HepG2 (cell line): ENCODE measurements around the gene OVCA2. TPM values are rescaled to one million over a fixed set of nuclear protein-coding genes. Genes with fewer than 3 reads are reported as not detected.
A peak's percentile ranks its signal among the peaks of the same experiment; 100 is the strongest.

Source experiments
- BORCS8-MEF2B ChIP-seq: sonication (generic); formaldehyde crosslinking; IDR thresholded peaks from 2 replicates; pipeline ENCODE4 v1.8.0; 2022; ENCODE audit warnings: mild to moderate bottlenecking, missing genetic modification reagents
- CHD2 ChIP-seq: IDR thresholded peaks from 2 replicates; pipeline ENCODE4 v1.6.1; 2011; ENCODE audit warnings: low read depth, low read length, improper control_type of control experiment
- FOXO1 ChIP-seq: sonication (generic); formaldehyde crosslinking; IDR thresholded peaks from 2 replicates; pipeline ENCODE4 v1.4.0; 2020; ENCODE audit warnings: missing genetic modification reagents
- HNRNPLL ChIP-seq: fragments of 200-400 bp; formaldehyde crosslinking; IDR thresholded peaks from 2 replicates; pipeline ENCODE4 v1.6.1; 2017; ENCODE audit warnings: mild to moderate bottlenecking, low read depth, low read length; ENCODE audit not compliant: poor library complexity, severe bottlenecking
- KDM2A ChIP-seq: sonication (generic); formaldehyde crosslinking; IDR thresholded peaks from 2 replicates; pipeline ENCODE4 v1.4.0; 2020; ENCODE audit warnings: low read depth, missing genetic modification reagents, borderline replicate concordance
- KDM5B ChIP-seq: sonication (generic); formaldehyde crosslinking; IDR thresholded peaks from 2 replicates; pipeline ENCODE4 v1.4.0; 2020; ENCODE audit warnings: missing genetic modification reagents, mild to moderate bottlenecking, borderline replicate concordance
- MIER2 ChIP-seq: IDR thresholded peaks from 2 replicates; pipeline ENCODE4 v1.6.1; 2016; ENCODE audit warnings: missing biosample characterization, missing genetic modification reagents
- PHB2 ChIP-seq: fragments of 450-650 bp; IDR thresholded peaks from 2 replicates; pipeline ENCODE4 v1.6.1; 2018; ENCODE audit not compliant: partially characterized antibody
- RNF2 ChIP-seq: fragments of 450-650 bp; conservative IDR thresholded peaks from 2 replicates; pipeline ENCODE4 v1.6.1; 2016; ENCODE audit warnings: low read depth
- TP53 ChIP-seq: sonication (generic); formaldehyde crosslinking; conservative IDR thresholded peaks from 2 replicates; pipeline ENCODE4 v1.4.0; 2020; ENCODE audit warnings: missing genetic modification reagents
- ZBTB21 ChIP-seq: sonication (generic); formaldehyde crosslinking; IDR thresholded peaks from 2 replicates; pipeline ENCODE4 v1.4.0; 2020; ENCODE audit warnings: missing genetic modification reagents
- ZKSCAN8 ChIP-seq: IDR thresholded peaks from 2 replicates; pipeline ENCODE4 v1.6.1; 2016; ENCODE audit warnings: borderline replicate concordance, missing genetic modification reagents, missing compliant biosample characterization
- ZNF143 ChIP-seq: sonication (generic); formaldehyde crosslinking; IDR thresholded peaks from 2 replicates; pipeline ENCODE4 v1.4.0; 2020; ENCODE audit warnings: missing genetic modification reagents
- ZNF260 ChIP-seq: sonication (generic); formaldehyde crosslinking; IDR thresholded peaks from 2 replicates; pipeline ENCODE4 v1.4.0; 2020; ENCODE audit warnings: missing genetic modification reagents, low read depth, mild to moderate bottlenecking, borderline replicate concordance
- ZNF816 ChIP-seq: sonication (generic); formaldehyde crosslinking; IDR thresholded peaks from 2 replicates; pipeline ENCODE4 v1.8.0; 2022; ENCODE audit warnings: missing genetic modification reagents, mild to moderate bottlenecking, borderline replicate concordance
- polyA plus RNA-seq, 8 experiments: library from polyadenylated mRNA; depleted of rRNA in 3 of 8; stranded (reverse) in 7 of 8; unstranded in 1 of 8; fragments of >200 nt; fragmentation: Illumina TruSeq in 4 of 8; extraction: Trizol in 4 of 8; gene quantifications; 2 replicates each; pipeline versions ENCODE4 v1.2.1 to v1.2.3, GENCODE V29; 2011 to 2016; ENCODE audit warnings: low read depth in 4 of 8, missing spikeins in 1 of 8, mixed read lengths in 1 of 8; ENCODE audit not compliant: insufficient read depth in 1 of 8
- total RNA-seq, 5 experiments: library from RNA; depleted of rRNA; stranded (reverse); fragments of >200 nt; fragmentation: Illumina TruSeq; extraction: Trizol; gene quantifications; 2 replicates each; pipeline ENCODE4 v1.2.3, GENCODE V29; 2016; ENCODE audit warnings: low read depth in 1 of 5
- TF ChIP-seq, protein P1 (sequence below): sonication (generic); formaldehyde crosslinking; IDR thresholded peaks from 2 replicates; pipeline ENCODE4 v1.8.0; 2022; ENCODE audit warnings: low read depth, missing genetic modification reagents
- TF ChIP-seq, protein P2 (sequence below): sonication (generic); formaldehyde crosslinking; IDR thresholded peaks from one replicate; pipeline ENCODE4 v1.5.1; 2020; ENCODE audit warnings: mild to moderate bottlenecking, missing genetic modification reagents; ENCODE audit errors: not compliant biosample characterization

Gene OVCA2
- total and polyA plus RNA-seq, 2 of the 13 experiments (the other 11 are each of a cell fraction or from before 2014, with no cell fraction given), result 23.7 to 28.2 TPM

- TF ChIP-seq KDM5B (CRISPR knock-in tag) (peak; percentile 61), ZNF260 (CRISPR knock-in tag) (no peak), ZNF816 (no peak), CHD2 (no peak; the same call in 1 of the 2 replicates), PHB2 (no peak), ZNF143 (CRISPR knock-in tag) (peak; percentile 61; the same call in 1 of the 2 replicates), ZBTB21 (peak; percentile 64; the same call in 1 of the 2 replicates), BORCS8-MEF2B (no peak; the same call in 1 of the 2 replicates), TP53 (CRISPR knock-in tag) (0 out of 2 replicates have a peak, but pooled peaks have one; percentile 67), KDM2A (CRISPR knock-in tag) (peak; percentile 99), RNF2 (no peak), MIER2 (CRISPR knock-in tag) (peak; percentile 72), FOXO1 (CRISPR knock-in tag) (peak; percentile 20; the same call in 1 of the 2 replicates), ZKSCAN8 (CRISPR knock-in tag) (peak; percentile 43; the same call in 1 of the 2 replicates), HNRNPLL (peak; percentile 65)
- TF ChIP-seq, protein P1, sequence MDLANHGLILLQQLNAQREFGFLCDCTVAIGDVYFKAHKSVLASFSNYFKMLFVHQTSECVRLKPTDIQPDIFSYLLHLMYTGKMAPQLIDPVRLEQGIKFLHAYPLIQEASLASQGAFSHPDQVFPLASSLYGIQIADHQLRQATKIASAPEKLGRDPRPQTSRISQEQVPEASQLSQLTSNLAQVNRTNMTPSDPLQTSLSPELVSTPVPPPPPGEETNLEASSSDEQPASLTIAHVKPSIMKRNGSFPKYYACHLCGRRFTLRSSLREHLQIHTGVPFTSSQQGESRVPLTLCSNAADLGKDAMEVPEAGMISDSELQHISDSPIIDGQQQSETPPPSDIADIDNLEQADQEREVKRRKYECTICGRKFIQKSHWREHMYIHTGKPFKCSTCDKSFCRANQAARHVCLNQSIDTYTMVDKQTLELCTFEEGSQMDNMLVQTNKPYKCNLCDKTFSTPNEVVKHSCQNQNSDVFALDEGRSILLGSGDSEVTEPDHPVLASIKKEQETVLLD, result peak; percentile 72
- TF ChIP-seq, protein P2, sequence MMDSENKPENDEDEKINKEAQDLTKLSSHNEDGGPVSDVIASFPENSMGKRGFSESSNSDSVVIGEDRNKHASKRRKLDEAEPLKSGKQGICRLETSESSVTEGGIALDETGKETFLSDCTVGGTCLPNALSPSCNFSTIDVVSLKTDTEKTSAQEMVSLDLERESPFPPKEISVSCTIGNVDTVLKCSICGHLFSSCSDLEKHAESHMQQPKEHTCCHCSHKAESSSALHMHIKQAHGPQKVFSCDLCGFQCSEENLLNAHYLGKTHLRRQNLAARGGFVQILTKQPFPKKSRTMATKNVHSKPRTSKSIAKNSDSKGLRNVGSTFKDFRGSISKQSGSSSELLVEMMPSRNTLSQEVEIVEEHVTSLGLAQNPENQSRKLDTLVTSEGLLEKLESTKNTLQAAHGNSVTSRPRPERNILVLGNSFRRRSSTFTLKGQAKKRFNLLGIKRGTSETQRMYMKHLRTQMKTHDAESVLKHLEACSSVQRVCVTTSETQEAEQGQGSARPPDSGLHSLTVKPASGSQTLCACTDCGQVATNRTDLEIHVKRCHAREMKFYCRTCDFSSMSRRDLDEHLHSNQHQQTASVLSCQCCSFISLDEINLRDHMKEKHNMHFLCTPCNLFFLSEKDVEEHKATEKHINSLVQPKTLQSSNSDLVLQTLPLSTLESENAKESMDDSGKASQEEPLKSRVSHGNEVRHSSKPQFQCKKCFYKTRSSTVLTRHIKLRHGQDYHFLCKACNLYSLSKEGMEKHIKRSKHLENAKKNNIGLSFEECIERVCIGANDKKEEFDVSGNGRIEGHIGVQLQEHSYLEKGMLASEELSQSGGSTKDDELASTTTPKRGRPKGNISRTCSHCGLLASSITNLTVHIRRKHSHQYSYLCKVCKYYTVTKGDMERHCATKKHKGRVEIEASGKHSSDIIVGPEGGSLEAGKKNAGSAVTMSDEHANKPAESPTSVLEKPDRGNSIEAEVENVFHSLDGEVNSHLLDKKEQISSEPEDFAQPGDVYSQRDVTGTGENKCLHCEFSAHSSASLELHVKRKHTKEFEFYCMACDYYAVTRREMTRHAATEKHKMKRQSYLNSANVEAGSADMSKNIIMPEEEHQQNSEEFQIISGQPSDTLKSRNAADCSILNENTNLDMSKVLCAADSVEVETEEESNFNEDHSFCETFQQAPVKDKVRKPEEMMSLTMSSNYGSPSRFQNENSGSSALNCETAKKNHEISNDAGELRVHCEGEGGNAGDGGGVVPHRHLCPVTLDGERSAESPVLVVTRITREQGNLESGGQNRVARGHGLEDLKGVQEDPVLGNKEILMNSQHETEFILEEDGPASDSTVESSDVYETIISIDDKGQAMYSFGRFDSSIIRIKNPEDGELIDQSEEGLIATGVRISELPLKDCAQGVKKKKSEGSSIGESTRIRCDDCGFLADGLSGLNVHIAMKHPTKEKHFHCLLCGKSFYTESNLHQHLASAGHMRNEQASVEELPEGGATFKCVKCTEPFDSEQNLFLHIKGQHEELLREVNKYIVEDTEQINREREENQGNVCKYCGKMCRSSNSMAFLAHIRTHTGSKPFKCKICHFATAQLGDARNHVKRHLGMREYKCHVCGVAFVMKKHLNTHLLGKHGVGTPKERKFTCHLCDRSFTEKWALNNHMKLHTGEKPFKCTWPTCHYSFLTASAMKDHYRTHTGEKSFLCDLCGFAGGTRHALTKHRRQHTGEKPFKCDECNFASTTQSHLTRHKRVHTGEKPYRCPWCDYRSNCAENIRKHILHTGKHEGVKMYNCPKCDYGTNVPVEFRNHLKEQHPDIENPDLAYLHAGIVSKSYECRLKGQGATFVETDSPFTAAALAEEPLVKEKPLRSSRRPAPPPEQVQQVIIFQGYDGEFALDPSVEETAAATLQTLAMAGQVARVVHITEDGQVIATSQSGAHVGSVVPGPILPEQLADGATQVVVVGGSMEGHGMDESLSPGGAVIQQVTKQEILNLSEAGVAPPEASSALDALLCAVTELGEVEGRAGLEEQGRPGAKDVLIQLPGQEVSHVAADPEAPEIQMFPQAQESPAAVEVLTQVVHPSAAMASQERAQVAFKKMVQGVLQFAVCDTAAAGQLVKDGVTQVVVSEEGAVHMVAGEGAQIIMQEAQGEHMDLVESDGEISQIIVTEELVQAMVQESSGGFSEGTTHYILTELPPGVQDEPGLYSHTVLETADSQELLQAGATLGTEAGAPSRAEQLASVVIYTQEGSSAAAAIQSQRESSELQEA, result no peak
These were observed at the start of gene OVCA2 (continued) for GRCh38 chr17:2041561-2042389.
